Measurements from ENCODE around the gene DZIP1.

Gene DZIP1

GRCh38 chr13:95552539-95553441 lies 91.7 kb downstream of the DZIP1 start, which contains the start of gene CLDN10:
CLDN10 (plus strand) TSS chr13:95552720; CDS start chr13:95552754, 34 bp downstream.
- Mint-ChIP-seq H3K27ac (no peak within 1 kb of the TSS), H3K9me3 (no peaks in the 10 kb centered on the region), H3K4me3 (peak within 1 kb of the TSS; percentile 42)

GRCh38 chr13:95552208-95552538 lies 92.3 kb downstream of the DZIP1 start:
- Mint-ChIP-seq H3K9me3 (no peaks in the 10 kb centered on the region), H3K4me3 (no peak overlapping the region), H3K27ac (no peak overlapping the region), H3K27me3 (peaks cover 49% of the 10 kb centered on the region), H3K4me1 (peaks cover 10% of the 10 kb centered on the region), H3K36me3 (peaks cover 2% of the 10 kb centered on the region)

More at GRCh38 chr13:95552539-95553441, 91.7 kb downstream of the DZIP1 start, which contains the start of gene CLDN10:
- H3K27me3 Mint-ChIP-seq: peaks cover 50% of the 10 kb centered on the region
- H3K36me3 Mint-ChIP-seq: peaks cover 2% of the 10 kb centered on the region
- peaks cover 10% of the 10 kb centered on the region for H3K4me1 Mint-ChIP-seq

- Mint-ChIP-seq H3K27ac (no peak overlapping the region), H3K4me1 (peaks cover 6% of the 10 kb centered on the region), H3K9me3 (no peaks in the 10 kb centered on the region), H3K4me3 (no peak overlapping the region), H3K36me3 (no peaks in the 10 kb centered on the region), H3K27me3 (peaks cover 27% of the 10 kb centered on the region)
These were observed 96.9 kb downstream of the DZIP1 start for GRCh38 chr13:95547531-95548167.

GRCh38 chr13:95546919-95547318 lies 97.6 kb downstream of the DZIP1 start:
- peaks cover 26% of the 10 kb centered on the region for H3K27me3 Mint-ChIP-seq
- no peaks in the 10 kb centered on the region for H3K36me3 Mint-ChIP-seq
- H3K4me3 Mint-ChIP-seq: no peak overlapping the region
- no peak overlapping the region for H3K27ac Mint-ChIP-seq
- no peaks in the 10 kb centered on the region for H3K9me3 Mint-ChIP-seq
- peaks cover 5% of the 10 kb centered on the region for H3K4me1 Mint-ChIP-seq

- Mint-ChIP-seq H3K27ac (no peak overlapping the region), H3K9me3 (no peaks in the 10 kb centered on the region), H3K36me3 (no peaks in the 10 kb centered on the region), H3K27me3 (peaks cover 13% of the 10 kb centered on the region), H3K4me3 (no peak overlapping the region), H3K4me1 (no peaks in the 10 kb centered on the region)
These were observed 100.2 kb downstream of the DZIP1 start for GRCh38 chr13:95544293-95544692.

- Mint-ChIP-seq H3K27ac (no peak overlapping the region), H3K4me1 (no peaks in the 10 kb centered on the region), H3K27me3 (peaks cover 5% of the 10 kb centered on the region), H3K9me3 (no peaks in the 10 kb centered on the region), H3K4me3 (no peak overlapping the region), H3K36me3 (no peaks in the 10 kb centered on the region)
These were observed 102.5 kb downstream of the DZIP1 start for GRCh38 chr13:95541911-95542474.

GRCh38 chr13:95541308-95541707 lies 103.2 kb downstream of the DZIP1 start:
- H3K9me3 Mint-ChIP-seq: no peaks in the 10 kb centered on the region

GRCh38 chr13:95540888-95541287 lies 103.6 kb downstream of the DZIP1 start:
- no peaks in the 10 kb centered on the region for H3K4me1 Mint-ChIP-seq
- no peaks in the 10 kb centered on the region for H3K9me3 Mint-ChIP-seq
- no peak overlapping the region for H3K27ac Mint-ChIP-seq
- no peaks in the 10 kb centered on the region for H3K36me3 Mint-ChIP-seq
- no peak overlapping the region for H3K4me3 Mint-ChIP-seq
- H3K27me3 Mint-ChIP-seq: peaks cover 8% of the 10 kb centered on the region

More at GRCh38 chr13:95541308-95541707, 103.2 kb downstream of the DZIP1 start:
- Mint-ChIP-seq H3K4me1 (no peaks in the 10 kb centered on the region), H3K36me3 (no peaks in the 10 kb centered on the region), H3K4me3 (no peak overlapping the region), H3K27ac (no peak overlapping the region), H3K27me3 (peaks cover 8% of the 10 kb centered on the region)

GRCh38 chr13:95536632-95537241 lies 107.8 kb downstream of the DZIP1 start:
- H3K27me3 Mint-ChIP-seq: peaks cover 17% of the 10 kb centered on the region
- H3K27ac Mint-ChIP-seq: no peak overlapping the region
- no peaks in the 10 kb centered on the region for H3K4me1 Mint-ChIP-seq
- no peaks in the 10 kb centered on the region for H3K9me3 Mint-ChIP-seq
- no peaks in the 10 kb centered on the region for H3K36me3 Mint-ChIP-seq
- H3K4me3 Mint-ChIP-seq: no peak overlapping the region

- no peaks in the 10 kb centered on the region for H3K36me3 Mint-ChIP-seq
- no peaks in the 10 kb centered on the region for H3K9me3 Mint-ChIP-seq
- H3K27me3 Mint-ChIP-seq: peaks cover 13% of the 10 kb centered on the region
- peak overlapping the region; percentile 55 for H3K27ac Mint-ChIP-seq
- no peaks in the 10 kb centered on the region for H3K4me1 Mint-ChIP-seq
- H3K4me3 Mint-ChIP-seq: no peak overlapping the region
These were observed 109.3 kb downstream of the DZIP1 start for GRCh38 chr13:95535243-95535642.

- Mint-ChIP-seq H3K27ac (no peak overlapping the region), H3K27me3 (peaks cover 15% of the 10 kb centered on the region)
These were observed 110.9 kb downstream of the DZIP1 start for GRCh38 chr13:95533545-95534160.

GRCh38 chr13:95530178-95530577 lies 114.3 kb downstream of the DZIP1 start:
- H3K4me3 Mint-ChIP-seq: no peak overlapping the region
- no peaks in the 10 kb centered on the region for H3K9me3 Mint-ChIP-seq
- no peaks in the 10 kb centered on the region for H3K4me1 Mint-ChIP-seq
- peaks cover 20% of the 10 kb centered on the region for H3K27me3 Mint-ChIP-seq
- H3K36me3 Mint-ChIP-seq: no peaks in the 10 kb centered on the region
- H3K27ac Mint-ChIP-seq: no peak overlapping the region

More at GRCh38 chr13:95533545-95534160, 110.9 kb downstream of the DZIP1 start:
- Mint-ChIP-seq H3K9me3 (no peaks in the 10 kb centered on the region), H3K36me3 (no peaks in the 10 kb centered on the region), H3K4me3 (no peak overlapping the region), H3K4me1 (no peaks in the 10 kb centered on the region)
